CD14-positive monocyte (primary cell): ENCODE results near the gene EPHA6. TPM values are rescaled to one million over a fixed set of nuclear protein-coding genes. Genes with fewer than 3 reads are reported as not detected.

Experiments
- DNase-seq, 3 donors: peaks; one replicate each; pipeline ENCODE4 v3.0.0-alpha.2; 2011 to 2022
- H2AFZ ChIP-seq: 2 replicates; pipeline ENCODE4 v1.6.0; 2012; ENCODE audit warnings: mild to moderate bottlenecking, low read depth, low read length, inconsistent platforms; ENCODE audit not compliant: insufficient read depth, poor library complexity, severe bottlenecking
- H3K27ac ChIP-seq, 2 donors: 1 replicate in 1 of 2; 2 replicates in 1 of 2; pipeline ENCODE4 v1.5.1; 2012 to 2013; ENCODE audit warnings: low read length in 2 of 2, control low read depth in 1 of 2, inconsistent platforms in 1 of 2, low read depth in 1 of 2, mild to moderate bottlenecking in 1 of 2
- H3K27me3 ChIP-seq, 2 donors: one replicate each; pipeline versions ENCODE4 v1.6.0 to v1.6.1; 2011 to 2013; ENCODE audit warnings: low read length in 2 of 2; ENCODE audit not compliant: control insufficient read depth in 2 of 2, insufficient read depth in 2 of 2
- H3K36me3 ChIP-seq, 2 donors: replicated peaks in 1 of 2; 1 replicate in 1 of 2; 2 replicates in 1 of 2; pipeline versions ENCODE4 v1.5.1 to v1.6.1; 2012 to 2013; ENCODE audit warnings: low read length in 2 of 2, control low read depth in 1 of 2, inconsistent platforms in 1 of 2, mild to moderate bottlenecking in 1 of 2; ENCODE audit not compliant: insufficient read depth in 2 of 2, control insufficient read depth in 1 of 2
- H3K4me1 ChIP-seq, 2 donors: 1 replicate in 1 of 2; 2 replicates in 1 of 2; pipeline versions ENCODE4 v1.5.1 to v1.6.1; 2012 to 2013; ENCODE audit warnings: low read length in 2 of 2, control low read depth in 1 of 2, inconsistent platforms in 1 of 2, mild to moderate bottlenecking in 1 of 2, moderate library complexity in 1 of 2; ENCODE audit not compliant: insufficient read depth in 2 of 2, control insufficient read depth in 1 of 2
- H3K4me2 ChIP-seq: replicated peaks from 2 replicates; pipeline ENCODE3; 2012; ENCODE audit warnings: low read length, moderate library complexity, mild to moderate bottlenecking; ENCODE audit not compliant: poor library complexity, severe bottlenecking; ENCODE audit errors: extremely low read depth
- H3K4me3 ChIP-seq, 3 experiments: fragments of 200-600 bp in 1 of 3; sonication (generic) in 1 of 3; replicated peaks in 1 of 3; 1 replicate in 2 of 3; 2 replicates in 1 of 3; pipeline ENCODE4 v1.5.1; 2011 to 2013; ENCODE audit warnings: low read length in 3 of 3, mild to moderate bottlenecking in 3 of 3, control low read depth in 2 of 3, low read depth in 2 of 3, inconsistent platforms in 1 of 3, moderate library complexity in 1 of 3
- H3K79me2 ChIP-seq: 2 replicates; pipeline ENCODE4 v1.6.0; 2012; ENCODE audit warnings: mild to moderate bottlenecking, control low read depth, inconsistent platforms, low read length, moderate library complexity; ENCODE audit not compliant: insufficient read depth
- H3K9ac ChIP-seq: 2 replicates; pipeline ENCODE4 v1.6.0; 2017; ENCODE audit warnings: low read length, mild to moderate bottlenecking; ENCODE audit not compliant: insufficient read depth, poor library complexity, severe bottlenecking
- H3K9me3 ChIP-seq, 2 donors: replicated peaks in 1 of 2; 1 replicate in 1 of 2; 2 replicates in 1 of 2; pipeline versions ENCODE4 v1.5.1 to v1.6.1; 2012 to 2013; ENCODE audit warnings: low read length in 2 of 2, control low read depth in 1 of 2; ENCODE audit not compliant: control insufficient read depth in 1 of 2, insufficient read depth in 1 of 2
- H4K20me1 ChIP-seq: 2 replicates; pipeline ENCODE4 v1.6.0; 2012; ENCODE audit warnings: mild to moderate bottlenecking, low read length, control low read depth, moderate library complexity; ENCODE audit not compliant: insufficient read depth
- H3K27ac Mint-ChIP-seq, 7 donors: one replicate each; pipeline ENCODE4 v1.8.0; 2020; ENCODE audit warnings: mild to moderate bottlenecking in 7 of 7, mixed read lengths in 7 of 7, moderate library complexity in 6 of 7, inconsistent platforms in 2 of 7
- H3K27me3 Mint-ChIP-seq, 3 donors: one replicate each; pipeline ENCODE4 v1.8.0; 2021 to 2022; ENCODE audit warnings: low read depth in 3 of 3, mild to moderate bottlenecking in 3 of 3, mixed read lengths in 3 of 3, moderate library complexity in 3 of 3, inconsistent platforms in 1 of 3
- H3K36me3 Mint-ChIP-seq, 2 donors: one replicate each; pipeline ENCODE4 v1.8.0; 2020; ENCODE audit warnings: mixed read lengths in 2 of 2, inconsistent platforms in 1 of 2, mild to moderate bottlenecking in 1 of 2
- H3K4me1 Mint-ChIP-seq: one replicate; pipeline ENCODE4 v1.8.0; 2020; ENCODE audit warnings: mild to moderate bottlenecking, mixed read lengths
- H3K4me3 Mint-ChIP-seq, 2 donors: one replicate each; pipeline ENCODE4 v1.8.0; 2020; ENCODE audit warnings: mild to moderate bottlenecking in 2 of 2, mixed read lengths in 2 of 2, moderate library complexity in 1 of 2
- H3K9me3 Mint-ChIP-seq, 7 donors: one replicate each; pipeline ENCODE4 v1.8.0; 2020 to 2022; ENCODE audit warnings: mixed read lengths in 7 of 7, mild to moderate bottlenecking in 6 of 7, moderate library complexity in 6 of 7, inconsistent platforms in 2 of 7
- WGBS: methylation state at CpG from one replicate; pipeline ENCODE4 v1.1.5; 2013; ENCODE audit warnings: missing lambda C conversion rate; ENCODE audit not compliant: insufficient coverage; 5-methylcytosine and 5-hydroxymethylcytosine counted together
- intact Hi-C, 2 donors: fragments of 100-400 bp; cut with micrococcal nuclease; formaldehyde crosslinking; loops; one replicate each; pipeline versions ENCODE4 v1.15.0 to v1.15.1; 2023
- polyA plus RNA-seq, 3 donors: library from polyadenylated mRNA; depleted of rRNA in 1 of 3; unstranded in 2 of 3; stranded (reverse) in 1 of 3; fragments of 300-500 nt in 2 of 3; fragments of >200 nt in 1 of 3; fragmentation: Illumina TruSeq in 2 of 3; gene quantifications; 1 replicate in 2 of 3; 2 replicates in 1 of 3; pipeline ENCODE4 v1.2.3, GENCODE V29; 2012 to 2021
- TF ChIP-seq, protein P1 (sequence below): fragments of 200-600 bp; IDR thresholded peaks from one replicate; pipeline ENCODE4 v1.8.0; 2022; ENCODE audit warnings: antibody characterized with exemption, mild to moderate bottlenecking

EPHA6 gene
- polyA plus RNA-seq, 3 donors, result not detected

DNA sequence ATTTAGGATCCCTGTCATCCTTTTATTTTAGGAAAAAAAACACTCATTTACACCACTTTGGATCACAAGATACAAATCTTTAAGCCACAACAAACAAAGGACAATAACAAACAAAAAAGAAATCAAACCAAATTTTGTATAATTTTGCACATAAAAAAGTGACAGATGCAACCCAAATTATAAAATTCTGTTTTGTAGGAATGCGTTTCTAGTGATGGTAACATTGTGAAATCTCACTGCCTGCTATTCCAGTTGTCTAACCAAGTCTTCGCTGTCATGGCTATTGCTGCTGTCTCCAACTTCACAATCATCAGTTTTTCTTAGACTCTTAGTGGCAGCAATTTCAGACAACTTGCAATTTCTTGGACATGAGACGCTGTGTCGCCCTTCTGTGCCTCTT lies 891.8 kb downstream of the EPHA6 start:
- no peaks in the 10 kb centered on the region for H3K9me3 ChIP-seq
- H3K4me3 ChIP-seq, result no peak overlapping the region
- H3K4me1 Mint-ChIP-seq, result no peaks in the 10 kb centered on the region
- no peaks in the 10 kb centered on the region for H4K20me1 ChIP-seq
- no peak overlapping the region for H3K9ac ChIP-seq
- intact Hi-C loops, result no loop called here
- no peaks in the 10 kb centered on the region for H3K79me2 ChIP-seq
- H3K36me3 Mint-ChIP-seq, result no peaks in the 10 kb centered on the region
- H3K27ac ChIP-seq, result no peak overlapping the region
- no peak overlapping the region for H3K27ac Mint-ChIP-seq
- peaks cover 0 to 3% (median 0%) of the 10 kb centered on the region in 7 donors for H3K9me3 Mint-ChIP-seq
- H3K27me3 Mint-ChIP-seq, result peaks cover 0 to 2% (median 0%) of the 10 kb centered on the region in 3 donors
- WGBS, result 100% methylated on average over 1 of the region's 4 CpGs
- no peak overlapping the region for H3K4me2 ChIP-seq
- no peaks in the 10 kb centered on the region for H3K4me1 ChIP-seq
- H3K27me3 ChIP-seq, result no peaks in the 10 kb centered on the region
- H3K36me3 ChIP-seq, result no peaks in the 10 kb centered on the region
- TF ChIP-seq, protein P1, sequence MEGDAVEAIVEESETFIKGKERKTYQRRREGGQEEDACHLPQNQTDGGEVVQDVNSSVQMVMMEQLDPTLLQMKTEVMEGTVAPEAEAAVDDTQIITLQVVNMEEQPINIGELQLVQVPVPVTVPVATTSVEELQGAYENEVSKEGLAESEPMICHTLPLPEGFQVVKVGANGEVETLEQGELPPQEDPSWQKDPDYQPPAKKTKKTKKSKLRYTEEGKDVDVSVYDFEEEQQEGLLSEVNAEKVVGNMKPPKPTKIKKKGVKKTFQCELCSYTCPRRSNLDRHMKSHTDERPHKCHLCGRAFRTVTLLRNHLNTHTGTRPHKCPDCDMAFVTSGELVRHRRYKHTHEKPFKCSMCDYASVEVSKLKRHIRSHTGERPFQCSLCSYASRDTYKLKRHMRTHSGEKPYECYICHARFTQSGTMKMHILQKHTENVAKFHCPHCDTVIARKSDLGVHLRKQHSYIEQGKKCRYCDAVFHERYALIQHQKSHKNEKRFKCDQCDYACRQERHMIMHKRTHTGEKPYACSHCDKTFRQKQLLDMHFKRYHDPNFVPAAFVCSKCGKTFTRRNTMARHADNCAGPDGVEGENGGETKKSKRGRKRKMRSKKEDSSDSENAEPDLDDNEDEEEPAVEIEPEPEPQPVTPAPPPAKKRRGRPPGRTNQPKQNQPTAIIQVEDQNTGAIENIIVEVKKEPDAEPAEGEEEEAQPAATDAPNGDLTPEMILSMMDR, result no peak
- no peak overlapping the region for H2AFZ ChIP-seq
- H3K4me3 Mint-ChIP-seq, result no peak overlapping the region
- DNase-seq, result no peak

DNA sequence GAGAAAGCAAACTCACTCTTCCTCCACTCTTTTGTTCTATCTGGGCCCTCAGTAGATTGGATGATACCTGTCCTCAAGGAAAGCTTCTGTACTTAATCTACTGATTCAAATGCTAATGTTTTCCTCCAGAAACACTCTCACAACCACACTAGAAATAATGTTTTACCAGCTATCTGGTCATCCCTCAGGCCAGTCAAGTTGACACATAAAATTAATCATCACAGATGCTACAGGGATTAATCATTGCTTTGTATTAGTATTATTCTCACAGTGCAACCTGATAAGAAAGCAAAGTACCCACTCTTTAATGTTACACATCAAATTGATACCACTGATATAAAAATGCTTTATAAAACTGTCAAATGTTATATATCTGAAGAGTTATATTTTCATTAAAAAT lies 897.3 kb downstream of the EPHA6 start:
- TF ChIP-seq, protein P1, result no peak
- no peak for DNase-seq
- Histone ChIP-seq H2AFZ (no peak overlapping the region), H3K27ac (no peak overlapping the region), H3K4me2 (no peak overlapping the region), H4K20me1 (no peaks in the 10 kb centered on the region), H3K9ac (no peak overlapping the region), H3K4me3 (no peak overlapping the region), H3K79me2 (no peaks in the 10 kb centered on the region), H3K4me1 (no peaks in the 10 kb centered on the region), H3K9me3 (no peaks in the 10 kb centered on the region), H3K27me3 (no peaks in the 10 kb centered on the region), H3K36me3 (no peaks in the 10 kb centered on the region)
- Mint-ChIP-seq H3K27ac (no peak overlapping the region), H3K36me3 (no peaks in the 10 kb centered on the region), H3K27me3 (no peaks in the 10 kb centered on the region), H3K4me1 (no peaks in the 10 kb centered on the region), H3K9me3 (peaks cover 0 to 2% (median 0%) of the 10 kb centered on the region in 7 donors), H3K4me3 (no peak overlapping the region)
- intact Hi-C loops, result no loop called here
